ENCODE results near the gene SPAAR. TPM values are rescaled to one million over a fixed set of nuclear protein-coding genes. Genes with fewer than 3 reads are reported as not detected.

The SPAAR gene
- total RNA-seq, 1 experiment from 2014 or later, result not detected

- DNase-seq (ENCODE audit: low read depth, low spot score), result no peak
Measured at GRCh38 chr9:35948901-35949318, 39.6 kb downstream of the SPAAR start.

DNA sequence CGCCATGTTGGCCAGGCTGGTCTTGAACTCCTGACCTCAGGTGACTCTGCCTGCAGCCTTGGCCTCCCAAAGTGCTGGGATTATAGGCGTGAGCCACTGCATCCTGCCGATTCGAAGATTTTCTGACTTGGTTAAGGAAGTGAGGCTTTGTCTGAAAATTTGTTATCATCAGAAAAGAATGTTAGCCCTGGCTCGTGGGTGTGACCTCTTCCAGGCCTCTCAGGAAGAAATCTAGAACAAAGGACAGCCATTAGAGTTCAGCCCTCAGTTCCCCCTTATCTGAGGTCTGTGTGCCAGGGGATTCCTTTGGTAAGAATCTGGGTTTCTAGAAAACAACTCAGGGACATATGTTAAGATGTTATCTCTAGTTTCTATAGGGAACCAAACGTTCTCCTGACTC is 42.4 kb downstream of the SPAAR start:
- H3K4me3 ChIP-seq (ENCODE audit: low read depth in 2 of 2, low read length in 2 of 2), result no peak overlapping the region
- intact Hi-C loops (cut with micrococcal nuclease; ENCODE audit: unreplicated experiment) (no loop called here), in situ Hi-C loops (cut with HindIII; ENCODE audit: low pct_unique_long_range_greater_than_20kb, low sequenced_read_pairs) (no loop called here)
- H3K9me3 ChIP-seq (ENCODE audit: control insufficient read depth, insufficient read depth, low read depth, low read length), result no peaks in the 10 kb centered on the region
- H3K36me3 ChIP-seq (ENCODE audit: control insufficient read depth, insufficient read depth, low read length), result no peaks in the 10 kb centered on the region
- ATAC-seq (no peak), DNase-seq (ENCODE audit: low read depth, low spot score) (no peak)
- no peaks in the 10 kb centered on the region for H3K4me1 ChIP-seq (ENCODE audit: control insufficient read depth, insufficient read depth, low read length)
- POLR2A ChIA-PET, result no interaction called here
- H3K27me3 ChIP-seq (ENCODE audit: control insufficient read depth, insufficient read depth, low read length), result peaks cover 11% of the 10 kb centered on the region
- no peak overlapping the region for H3K27ac ChIP-seq (ENCODE audit: low read length)
- CTCF ChIA-PET, result interaction anchor here (1.0 kb wide), 1 partner anchor 71 kb away, joined by 4 read pairs; no protein-coding TSS in a partner anchor
- TF ChIP-seq SIN3A (IDR thresholded peaks at IDR 0.05; ENCODE audit: borderline replicate concordance, insufficient read depth, low read depth, low read length) (no peak), POLR2AphosphoS5 (IDR thresholded peaks at IDR 0.05; ENCODE audit: low read depth, low read length) (no peak), TCF7L2 (IDR thresholded peaks at IDR 0.05; ENCODE audit: low read depth, low read length) (no peak), REST (IDR thresholded peaks at IDR 0.05; ENCODE audit: insufficient read depth in 1 of 2, low read depth in 2 of 2, low read length in 1 of 2) (no peak)
- TF ChIP-seq, protein P1, sequence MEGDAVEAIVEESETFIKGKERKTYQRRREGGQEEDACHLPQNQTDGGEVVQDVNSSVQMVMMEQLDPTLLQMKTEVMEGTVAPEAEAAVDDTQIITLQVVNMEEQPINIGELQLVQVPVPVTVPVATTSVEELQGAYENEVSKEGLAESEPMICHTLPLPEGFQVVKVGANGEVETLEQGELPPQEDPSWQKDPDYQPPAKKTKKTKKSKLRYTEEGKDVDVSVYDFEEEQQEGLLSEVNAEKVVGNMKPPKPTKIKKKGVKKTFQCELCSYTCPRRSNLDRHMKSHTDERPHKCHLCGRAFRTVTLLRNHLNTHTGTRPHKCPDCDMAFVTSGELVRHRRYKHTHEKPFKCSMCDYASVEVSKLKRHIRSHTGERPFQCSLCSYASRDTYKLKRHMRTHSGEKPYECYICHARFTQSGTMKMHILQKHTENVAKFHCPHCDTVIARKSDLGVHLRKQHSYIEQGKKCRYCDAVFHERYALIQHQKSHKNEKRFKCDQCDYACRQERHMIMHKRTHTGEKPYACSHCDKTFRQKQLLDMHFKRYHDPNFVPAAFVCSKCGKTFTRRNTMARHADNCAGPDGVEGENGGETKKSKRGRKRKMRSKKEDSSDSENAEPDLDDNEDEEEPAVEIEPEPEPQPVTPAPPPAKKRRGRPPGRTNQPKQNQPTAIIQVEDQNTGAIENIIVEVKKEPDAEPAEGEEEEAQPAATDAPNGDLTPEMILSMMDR (IDR thresholded peaks at IDR 0.05), result no peak
- BruUV-seq (replicated peaks), result no TSS peak

More at GRCh38 chr9:35948901-35949318, 39.6 kb downstream of the SPAAR start:
- intact Hi-C loops (cut with micrococcal nuclease; ENCODE audit: unreplicated experiment), result loop anchor here (5.0 kb wide), 1 partner anchor 47 kb away; no protein-coding TSS in a partner anchor
- Histone ChIP-seq H3K27me3 (ENCODE audit: control insufficient read depth, insufficient read depth, low read length) (peaks cover 7% of the 10 kb centered on the region; the same call in 1 of the 2 replicates), H3K4me3 (ENCODE audit: low read depth in 2 of 2, low read length in 2 of 2) (no peak overlapping the region), H3K9me3 (ENCODE audit: control insufficient read depth, insufficient read depth, low read depth, low read length) (no peaks in the 10 kb centered on the region), H3K4me1 (ENCODE audit: control insufficient read depth, insufficient read depth, low read length) (no peaks in the 10 kb centered on the region), H3K36me3 (ENCODE audit: control insufficient read depth, insufficient read depth, low read length) (no peaks in the 10 kb centered on the region), H3K27ac (ENCODE audit: low read length) (no peak overlapping the region)
- no TSS peak for BruUV-seq (replicated peaks)
- in situ Hi-C loops (cut with HindIII; ENCODE audit: low pct_unique_long_range_greater_than_20kb, low sequenced_read_pairs), result no loop called here
- CTCF ChIA-PET, result no interaction called here
- POLR2A ChIA-PET, result no interaction called here
- no peak for TF ChIP-seq SIN3A (IDR thresholded peaks at IDR 0.05; ENCODE audit: borderline replicate concordance, insufficient read depth, low read depth, low read length)
- TF ChIP-seq, protein P1 (IDR thresholded peaks at IDR 0.05), result no peak
- no peak for ATAC-seq

Data from Panc1 (cell line).